ENCODE data around the gene GNA12. TPM values are rescaled to one million over a fixed set of nuclear protein-coding genes. Genes with fewer than 3 reads are reported as not detected.

GNA12 gene
- total and polyA plus RNA-seq, 2 experiments from 2014 or later, result 28.4 to 40.2 TPM

GRCh38 chr7:2802101-2802500 is 42.0 kb downstream of the GNA12 start:
- DNase-seq (ENCODE audit: low spot score), result no peak
- Histone ChIP-seq H3K9me2 (replicated peaks; ENCODE audit: insufficient read depth) (no peaks in the 10 kb centered on the region), H3K9me3 (ENCODE audit: low read depth) (no peaks in the 10 kb centered on the region), H2AFZ (no peak overlapping the region), H3K4me2 (peak overlapping the region; percentile 71), H4K20me1 (ENCODE audit: insufficient read depth, poor library complexity, severe bottlenecking) (no peaks in the 10 kb centered on the region), H3K27ac (peak overlapping the region; percentile 97), H3K4me1 (ENCODE audit: insufficient read depth) (peaks cover 51% of the 10 kb centered on the region), H3K4me3 (no peak overlapping the region), H3K79me2 (peaks cover 74% of the 10 kb centered on the region), H3K27me3 (no peaks in the 10 kb centered on the region), H3K36me3 (replicated peaks; ENCODE audit: insufficient read depth, low read depth) (no peaks in the 10 kb centered on the region)
- WGBS (ENCODE audit: low lambda C conversion rate, missing lambda C conversion rate), result 22% methylated on average over 2 of the region's 2 CpGs
- TF ChIP-seq EZH2 (IDR thresholded peaks at IDR 0.05; ENCODE audit: borderline replicate concordance), result no peak
- TF ChIP-seq EZH2phosphoT487 (IDR thresholded peaks at IDR 0.05; ENCODE audit: low read depth, severe bottlenecking, unreplicated experiment), result no peak
- TF ChIP-seq, protein P1, sequence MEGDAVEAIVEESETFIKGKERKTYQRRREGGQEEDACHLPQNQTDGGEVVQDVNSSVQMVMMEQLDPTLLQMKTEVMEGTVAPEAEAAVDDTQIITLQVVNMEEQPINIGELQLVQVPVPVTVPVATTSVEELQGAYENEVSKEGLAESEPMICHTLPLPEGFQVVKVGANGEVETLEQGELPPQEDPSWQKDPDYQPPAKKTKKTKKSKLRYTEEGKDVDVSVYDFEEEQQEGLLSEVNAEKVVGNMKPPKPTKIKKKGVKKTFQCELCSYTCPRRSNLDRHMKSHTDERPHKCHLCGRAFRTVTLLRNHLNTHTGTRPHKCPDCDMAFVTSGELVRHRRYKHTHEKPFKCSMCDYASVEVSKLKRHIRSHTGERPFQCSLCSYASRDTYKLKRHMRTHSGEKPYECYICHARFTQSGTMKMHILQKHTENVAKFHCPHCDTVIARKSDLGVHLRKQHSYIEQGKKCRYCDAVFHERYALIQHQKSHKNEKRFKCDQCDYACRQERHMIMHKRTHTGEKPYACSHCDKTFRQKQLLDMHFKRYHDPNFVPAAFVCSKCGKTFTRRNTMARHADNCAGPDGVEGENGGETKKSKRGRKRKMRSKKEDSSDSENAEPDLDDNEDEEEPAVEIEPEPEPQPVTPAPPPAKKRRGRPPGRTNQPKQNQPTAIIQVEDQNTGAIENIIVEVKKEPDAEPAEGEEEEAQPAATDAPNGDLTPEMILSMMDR (IDR thresholded peaks at IDR 0.05; ENCODE audit: poor library complexity), result no peak

DNA sequence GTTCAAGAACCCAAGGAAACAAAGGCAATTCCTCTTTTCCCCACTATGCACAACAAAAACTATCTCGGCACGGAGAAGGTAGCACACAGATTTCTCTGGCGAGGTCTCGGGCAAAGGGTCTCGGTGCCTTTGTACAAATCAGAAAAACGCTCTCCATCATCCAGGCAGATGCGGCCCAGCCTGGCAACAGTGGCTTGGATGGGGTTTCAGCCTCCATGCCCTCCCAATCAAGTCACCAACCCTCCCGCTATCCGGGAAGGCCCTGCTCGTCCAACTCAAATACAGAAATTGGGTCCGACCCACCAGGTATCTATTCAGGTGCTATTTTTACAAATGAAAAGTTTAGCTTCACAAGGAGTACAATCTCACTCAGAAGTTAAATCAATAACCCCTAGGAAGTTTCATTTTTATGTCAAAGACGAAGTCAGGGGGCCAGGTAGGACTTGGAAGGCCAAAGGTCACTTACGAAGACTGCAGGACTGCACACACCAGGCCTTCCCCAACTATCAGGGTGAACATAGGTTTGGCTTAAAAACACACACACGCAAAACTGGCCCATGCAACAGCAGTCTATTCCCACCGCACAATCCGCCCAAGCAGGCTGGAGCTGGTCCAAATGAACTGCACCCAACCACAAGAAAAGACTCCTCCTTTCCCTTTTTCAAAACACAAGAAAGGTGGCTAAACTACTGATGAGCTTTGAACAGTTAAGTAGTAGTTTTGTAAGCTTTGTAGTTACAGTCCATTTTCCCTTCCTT is 43.0 kb downstream of the GNA12 start:
- TF ChIP-seq, protein P1 (IDR thresholded peaks at IDR 0.05; ENCODE audit: poor library complexity), result no peak
- TF ChIP-seq EZH2 (IDR thresholded peaks at IDR 0.05; ENCODE audit: borderline replicate concordance), result no peak
- no peak for TF ChIP-seq EZH2phosphoT487 (IDR thresholded peaks at IDR 0.05; ENCODE audit: low read depth, severe bottlenecking, unreplicated experiment)
- Histone ChIP-seq H2AFZ (no peak overlapping the region), H3K4me2 (peak overlapping the region; percentile 71), H3K79me2 (peaks cover 72% of the 10 kb centered on the region), H3K27ac (peak overlapping the region; percentile 97), H3K9me2 (replicated peaks; ENCODE audit: insufficient read depth) (no peaks in the 10 kb centered on the region), H3K27me3 (no peaks in the 10 kb centered on the region), H4K20me1 (ENCODE audit: insufficient read depth, poor library complexity, severe bottlenecking) (no peaks in the 10 kb centered on the region), H3K4me1 (ENCODE audit: insufficient read depth) (peaks cover 50% of the 10 kb centered on the region), H3K4me3 (no peak overlapping the region), H3K9me3 (ENCODE audit: low read depth) (no peaks in the 10 kb centered on the region), H3K36me3 (replicated peaks; ENCODE audit: insufficient read depth, low read depth) (no peaks in the 10 kb centered on the region)
- WGBS (ENCODE audit: low lambda C conversion rate, missing lambda C conversion rate), result 84% methylated on average over 16 of the region's 16 CpGs
- no peak for DNase-seq (ENCODE audit: low spot score)

DNA sequence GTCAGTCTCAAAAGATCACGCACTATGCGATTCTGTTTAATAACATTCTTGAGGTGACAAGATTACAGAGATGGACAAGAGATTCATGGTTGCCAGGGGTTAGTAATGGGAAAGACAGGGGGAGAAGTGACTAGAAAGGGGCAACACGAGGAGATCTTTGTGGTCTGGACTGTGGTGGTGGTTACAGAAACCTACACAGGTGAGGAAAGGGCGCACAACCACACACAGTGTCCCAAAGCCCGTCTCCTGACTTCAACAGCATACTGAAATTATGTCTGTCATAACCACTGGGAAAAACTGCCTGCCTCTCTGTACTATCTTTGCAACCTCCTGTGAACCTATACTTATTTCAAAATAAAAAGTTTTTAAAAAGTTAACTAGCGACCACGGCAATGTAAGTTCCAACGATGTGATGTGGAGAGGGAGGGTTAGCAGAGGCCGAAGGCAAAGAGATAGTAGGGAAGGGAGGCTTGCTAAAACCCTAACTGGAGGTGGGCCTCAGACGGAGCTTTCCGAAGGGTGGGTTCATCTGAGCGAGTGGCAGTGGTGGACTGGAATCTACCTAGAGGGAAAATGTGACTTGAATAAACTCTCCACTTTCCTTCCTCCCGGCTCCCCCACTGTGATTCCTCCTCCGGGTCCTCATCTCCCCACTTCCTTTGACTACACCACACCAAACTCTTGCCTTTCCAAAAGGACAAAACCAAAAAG is 43.7 kb downstream of the GNA12 start:
- Histone ChIP-seq H2AFZ (no peak overlapping the region), H3K4me1 (ENCODE audit: insufficient read depth) (peaks cover 46% of the 10 kb centered on the region), H3K27me3 (no peaks in the 10 kb centered on the region), H3K79me2 (peaks cover 74% of the 10 kb centered on the region), H3K27ac (peak overlapping the region; percentile 97), H4K20me1 (ENCODE audit: insufficient read depth, poor library complexity, severe bottlenecking) (no peaks in the 10 kb centered on the region), H3K9me3 (ENCODE audit: low read depth) (no peaks in the 10 kb centered on the region), H3K9me2 (replicated peaks; ENCODE audit: insufficient read depth) (no peaks in the 10 kb centered on the region), H3K36me3 (replicated peaks; ENCODE audit: insufficient read depth, low read depth) (no peaks in the 10 kb centered on the region), H3K4me3 (no peak overlapping the region), H3K4me2 (no peak overlapping the region)
- 97% methylated on average over 14 of the region's 14 CpGs for WGBS (ENCODE audit: low lambda C conversion rate, missing lambda C conversion rate)
- TF ChIP-seq EZH2phosphoT487 (IDR thresholded peaks at IDR 0.05; ENCODE audit: low read depth, severe bottlenecking, unreplicated experiment), result no peak
- no peak for TF ChIP-seq EZH2 (IDR thresholded peaks at IDR 0.05; ENCODE audit: borderline replicate concordance)
- TF ChIP-seq, protein P1 (IDR thresholded peaks at IDR 0.05; ENCODE audit: poor library complexity), result no peak
- no peak for DNase-seq (ENCODE audit: low spot score)

All from hepatocyte (in vitro differentiated cells).